HG02763 (cell line): Measurements from ENCODE around the gene CENPA.
"Not testable (repeated sequence)": the region's sequence is repeated elsewhere in the genome, so short reads cannot be mapped to it uniquely, and the experiment has no call there.

Source experiments
- ATAC-seq: cut with Tn5 transposase; IDR thresholded peaks from one replicate; pipeline ENCODE4 v1.9.1; 2021; ENCODE audit warnings: mild to moderate bottlenecking, moderate library complexity; ENCODE audit not compliant: unreplicated experiment

CENPA gene

GRCh38 chr2:26785431-26786206 lies at the start of gene CENPA:
CENPA (plus strand) TSS chr2:26786056; CDS start chr2:26786197, 141 bp downstream.
- peak; percentile 99 for ATAC-seq

GRCh38 chr2:26737221-26737620 lies 48.6 kb upstream of the CENPA start:
- no peak for ATAC-seq

GRCh38 chr2:26738481-26738880 lies 47.4 kb upstream of the CENPA start:
- ATAC-seq, result no peak

GRCh38 chr2:26739514-26739913 lies 46.3 kb upstream of the CENPA start:
- ATAC-seq, result no peak

GRCh38 chr2:26740346-26740745 lies 45.5 kb upstream of the CENPA start:
- ATAC-seq, result no peak

- ATAC-seq, result no peak
Measured at GRCh38 chr2:26740890-26741302, 45.0 kb upstream of the CENPA start.

- no peak for ATAC-seq
Measured at GRCh38 chr2:26742048-26742770, 43.6 kb upstream of the CENPA start.

- no peak for ATAC-seq
Measured at GRCh38 chr2:26743852-26744251, 42.0 kb upstream of the CENPA start.

- ATAC-seq, result no peak
Measured at GRCh38 chr2:26744953-26745352, 40.9 kb upstream of the CENPA start.

- ATAC-seq, result no peak
Measured at GRCh38 chr2:26745609-26746327, 40.1 kb upstream of the CENPA start.

- no peak for ATAC-seq
Measured at GRCh38 chr2:26746934-26747333, 38.9 kb upstream of the CENPA start.

GRCh38 chr2:26749787-26750420 lies 36.0 kb upstream of the CENPA start:
- ATAC-seq, result not testable (repeated sequence)

- not testable (repeated sequence) for ATAC-seq
Measured at GRCh38 chr2:26750467-26750866, 35.4 kb upstream of the CENPA start.

GRCh38 chr2:26752656-26753055 lies 33.2 kb upstream of the CENPA start:
- no peak for ATAC-seq

- ATAC-seq, result no peak
Measured at GRCh38 chr2:26754539-26754938, 31.3 kb upstream of the CENPA start.

- no peak for ATAC-seq
Measured at GRCh38 chr2:26754972-26755670, 30.7 kb upstream of the CENPA start.

- no peak for ATAC-seq
Measured at GRCh38 chr2:26756337-26756736, 29.5 kb upstream of the CENPA start.

- ATAC-seq, result no peak
Measured at GRCh38 chr2:26757873-26758789, 27.7 kb upstream of the CENPA start.

- ATAC-seq, result no peak
Measured at GRCh38 chr2:26758790-26759321, 27.0 kb upstream of the CENPA start.
